Ishikawa (cell line): ENCODE data around the gene MEG3.

Experiments
- CEBPB ChIP-seq: IDR thresholded peaks from 2 replicates; pipeline ENCODE4 v1.6.1; 2012
- EGR1 ChIP-seq: IDR thresholded peaks from 2 replicates; pipeline ENCODE4 v1.6.1; 2012
- EP300 ChIP-seq: IDR thresholded peaks from 2 replicates; pipeline ENCODE4 v1.6.1; 2012; ENCODE audit warnings: borderline replicate concordance
- NFIC ChIP-seq: IDR thresholded peaks from 2 replicates; pipeline ENCODE4 v1.6.1; 2012
- RAD21 ChIP-seq: IDR thresholded peaks from 2 replicates; pipeline ENCODE4 v1.6.1; 2012; ENCODE audit warnings: low read depth
- TAF1 ChIP-seq: IDR thresholded peaks from 2 replicates; pipeline ENCODE4 v1.6.1; 2012; ENCODE audit warnings: low read depth, mild to moderate bottlenecking
- TCF12 ChIP-seq: IDR thresholded peaks from 2 replicates; pipeline ENCODE4 v1.6.1; 2012; ENCODE audit warnings: low read depth
- TEAD4 ChIP-seq: IDR thresholded peaks from 2 replicates; pipeline ENCODE4 v1.6.1; 2012
- YY1 ChIP-seq: IDR thresholded peaks from 2 replicates; pipeline ENCODE4 v1.6.1; 2012; ENCODE audit warnings: low read depth
- ZBTB7A ChIP-seq: IDR thresholded peaks from 2 replicates; pipeline ENCODE4 v1.6.1; 2012; ENCODE audit warnings: low read depth
- TF ChIP-seq, protein P1 (sequence below): IDR thresholded peaks from 2 replicates; pipeline ENCODE4 v1.6.1; 2012; ENCODE audit warnings: low read depth, mild to moderate bottlenecking
- TF ChIP-seq, protein P2 (sequence below): IDR thresholded peaks from 2 replicates; pipeline ENCODE4 v1.6.1; 2012

DNA sequence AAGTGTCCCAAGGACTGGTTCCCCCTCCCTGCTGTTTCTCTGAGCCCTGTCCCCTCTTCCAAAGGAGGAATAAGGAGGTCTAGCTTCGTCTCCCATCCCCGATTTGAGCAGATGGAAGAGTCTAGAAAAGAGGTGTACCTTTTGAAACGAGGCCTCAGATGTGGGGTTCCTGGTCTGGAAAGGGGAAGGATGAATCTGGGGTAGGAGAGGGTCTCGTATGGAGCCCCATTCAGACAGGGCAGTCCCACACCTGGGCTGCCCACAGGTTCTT is 13.3 kb downstream of the MEG3 start:
- TF ChIP-seq TEAD4 (no peak), ZBTB7A (no peak), EP300 (no peak), TAF1 (no peak), CEBPB (no peak), TCF12 (no peak), RAD21 (no peak), YY1 (no peak), EGR1 (no peak), NFIC (no peak)
- TF ChIP-seq, protein P1, sequence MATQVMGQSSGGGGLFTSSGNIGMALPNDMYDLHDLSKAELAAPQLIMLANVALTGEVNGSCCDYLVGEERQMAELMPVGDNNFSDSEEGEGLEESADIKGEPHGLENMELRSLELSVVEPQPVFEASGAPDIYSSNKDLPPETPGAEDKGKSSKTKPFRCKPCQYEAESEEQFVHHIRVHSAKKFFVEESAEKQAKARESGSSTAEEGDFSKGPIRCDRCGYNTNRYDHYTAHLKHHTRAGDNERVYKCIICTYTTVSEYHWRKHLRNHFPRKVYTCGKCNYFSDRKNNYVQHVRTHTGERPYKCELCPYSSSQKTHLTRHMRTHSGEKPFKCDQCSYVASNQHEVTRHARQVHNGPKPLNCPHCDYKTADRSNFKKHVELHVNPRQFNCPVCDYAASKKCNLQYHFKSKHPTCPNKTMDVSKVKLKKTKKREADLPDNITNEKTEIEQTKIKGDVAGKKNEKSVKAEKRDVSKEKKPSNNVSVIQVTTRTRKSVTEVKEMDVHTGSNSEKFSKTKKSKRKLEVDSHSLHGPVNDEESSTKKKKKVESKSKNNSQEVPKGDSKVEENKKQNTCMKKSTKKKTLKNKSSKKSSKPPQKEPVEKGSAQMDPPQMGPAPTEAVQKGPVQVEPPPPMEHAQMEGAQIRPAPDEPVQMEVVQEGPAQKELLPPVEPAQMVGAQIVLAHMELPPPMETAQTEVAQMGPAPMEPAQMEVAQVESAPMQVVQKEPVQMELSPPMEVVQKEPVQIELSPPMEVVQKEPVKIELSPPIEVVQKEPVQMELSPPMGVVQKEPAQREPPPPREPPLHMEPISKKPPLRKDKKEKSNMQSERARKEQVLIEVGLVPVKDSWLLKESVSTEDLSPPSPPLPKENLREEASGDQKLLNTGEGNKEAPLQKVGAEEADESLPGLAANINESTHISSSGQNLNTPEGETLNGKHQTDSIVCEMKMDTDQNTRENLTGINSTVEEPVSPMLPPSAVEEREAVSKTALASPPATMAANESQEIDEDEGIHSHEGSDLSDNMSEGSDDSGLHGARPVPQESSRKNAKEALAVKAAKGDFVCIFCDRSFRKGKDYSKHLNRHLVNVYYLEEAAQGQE, result no peak
- TF ChIP-seq, protein P2, sequence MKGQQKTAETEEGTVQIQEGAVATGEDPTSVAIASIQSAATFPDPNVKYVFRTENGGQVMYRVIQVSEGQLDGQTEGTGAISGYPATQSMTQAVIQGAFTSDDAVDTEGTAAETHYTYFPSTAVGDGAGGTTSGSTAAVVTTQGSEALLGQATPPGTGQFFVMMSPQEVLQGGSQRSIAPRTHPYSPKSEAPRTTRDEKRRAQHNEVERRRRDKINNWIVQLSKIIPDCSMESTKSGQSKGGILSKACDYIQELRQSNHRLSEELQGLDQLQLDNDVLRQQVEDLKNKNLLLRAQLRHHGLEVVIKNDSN, result no peak
